ENCODE data around the gene ANKRD33B.

DNA sequence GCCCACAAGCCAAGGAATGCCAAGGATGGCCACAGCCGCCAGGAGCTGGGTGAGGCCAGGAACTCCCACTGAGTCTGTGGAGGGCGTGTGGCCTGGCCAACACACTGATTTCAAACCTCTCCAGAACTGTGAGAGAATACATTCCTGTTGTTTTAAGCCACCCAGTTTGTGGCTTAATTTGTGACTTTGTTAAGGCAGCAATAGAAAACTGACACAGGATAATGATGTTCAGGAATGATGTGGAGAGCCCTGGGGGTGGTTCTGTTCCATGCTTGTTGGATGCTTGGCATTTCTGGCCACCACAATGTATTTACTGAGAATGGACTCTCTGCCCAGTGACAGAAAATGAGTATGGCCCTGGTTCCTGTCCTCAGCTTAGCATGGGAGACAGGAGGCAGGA is 114.4 kb downstream of the ANKRD33B start:
- TF ChIP-seq, protein P1, sequence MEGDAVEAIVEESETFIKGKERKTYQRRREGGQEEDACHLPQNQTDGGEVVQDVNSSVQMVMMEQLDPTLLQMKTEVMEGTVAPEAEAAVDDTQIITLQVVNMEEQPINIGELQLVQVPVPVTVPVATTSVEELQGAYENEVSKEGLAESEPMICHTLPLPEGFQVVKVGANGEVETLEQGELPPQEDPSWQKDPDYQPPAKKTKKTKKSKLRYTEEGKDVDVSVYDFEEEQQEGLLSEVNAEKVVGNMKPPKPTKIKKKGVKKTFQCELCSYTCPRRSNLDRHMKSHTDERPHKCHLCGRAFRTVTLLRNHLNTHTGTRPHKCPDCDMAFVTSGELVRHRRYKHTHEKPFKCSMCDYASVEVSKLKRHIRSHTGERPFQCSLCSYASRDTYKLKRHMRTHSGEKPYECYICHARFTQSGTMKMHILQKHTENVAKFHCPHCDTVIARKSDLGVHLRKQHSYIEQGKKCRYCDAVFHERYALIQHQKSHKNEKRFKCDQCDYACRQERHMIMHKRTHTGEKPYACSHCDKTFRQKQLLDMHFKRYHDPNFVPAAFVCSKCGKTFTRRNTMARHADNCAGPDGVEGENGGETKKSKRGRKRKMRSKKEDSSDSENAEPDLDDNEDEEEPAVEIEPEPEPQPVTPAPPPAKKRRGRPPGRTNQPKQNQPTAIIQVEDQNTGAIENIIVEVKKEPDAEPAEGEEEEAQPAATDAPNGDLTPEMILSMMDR (IDR thresholded peaks at IDR 0.05; ENCODE audit: poor library complexity), result no peak
- no peak for TF ChIP-seq EZH2phosphoT487 (IDR thresholded peaks at IDR 0.05; ENCODE audit: low read depth, severe bottlenecking, unreplicated experiment)
